GM19025 (cell line): Measurements from ENCODE around the gene GOLGA7B.

Source experiments
- ATAC-seq: cut with Tn5 transposase; IDR thresholded peaks from one replicate; pipeline ENCODE4 v1.9.1; 2021; ENCODE audit warnings: mild to moderate bottlenecking, low read depth, moderate library complexity; ENCODE audit not compliant: unreplicated experiment

The GOLGA7B gene

GRCh38 chr10:97891497-97892167 lies 42.0 kb downstream of the GOLGA7B start:
- ATAC-seq: no peak

- ATAC-seq: no peak
Measured at GRCh38 chr10:97892506-97892905, 42.9 kb downstream of the GOLGA7B start.

GRCh38 chr10:97892939-97893338 lies 43.3 kb downstream of the GOLGA7B start:
- no peak for ATAC-seq

- ATAC-seq: no peak
Measured at GRCh38 chr10:97894092-97894491, 44.4 kb downstream of the GOLGA7B start.

GRCh38 chr10:97895084-97895483 lies 45.4 kb downstream of the GOLGA7B start:
- no peak for ATAC-seq

GRCh38 chr10:97895915-97896314 lies 46.3 kb downstream of the GOLGA7B start:
- no peak for ATAC-seq

- ATAC-seq: no peak
Measured at GRCh38 chr10:97896756-97897358, 47.2 kb downstream of the GOLGA7B start.

GRCh38 chr10:97898429-97898828 lies 48.8 kb downstream of the GOLGA7B start:
- ATAC-seq: no peak

- ATAC-seq: no peak
Measured at GRCh38 chr10:97901381-97901780, 51.7 kb downstream of the GOLGA7B start.

GRCh38 chr10:97903128-97904017 lies 53.7 kb downstream of the GOLGA7B start:
- no peak for ATAC-seq

- ATAC-seq: no peak
Measured at GRCh38 chr10:97904018-97904381, 54.4 kb downstream of the GOLGA7B start.

GRCh38 chr10:97904576-97904975 lies 54.9 kb downstream of the GOLGA7B start:
- ATAC-seq: no peak

- no peak for ATAC-seq
Measured at GRCh38 chr10:97905276-97905675, 55.6 kb downstream of the GOLGA7B start.

GRCh38 chr10:97907211-97907610 lies 57.6 kb downstream of the GOLGA7B start:
- ATAC-seq: no peak

GRCh38 chr10:97907830-97908229 lies 58.2 kb downstream of the GOLGA7B start:
- no peak for ATAC-seq

- no peak for ATAC-seq
Measured at GRCh38 chr10:97910661-97911060, 61.0 kb downstream of the GOLGA7B start.

- no peak for ATAC-seq
Measured at GRCh38 chr10:97911217-97911616, 61.6 kb downstream of the GOLGA7B start.

- no peak for ATAC-seq
Measured at GRCh38 chr10:97913193-97913592, 63.5 kb downstream of the GOLGA7B start.

GRCh38 chr10:97913614-97914013 lies 64.0 kb downstream of the GOLGA7B start:
- no peak for ATAC-seq

- ATAC-seq: no peak
Measured at GRCh38 chr10:97914171-97914836, 64.7 kb downstream of the GOLGA7B start.

- no peak for ATAC-seq
Measured at GRCh38 chr10:97914837-97915211, 65.2 kb downstream of the GOLGA7B start.
